Fibroblast of lung (primary cell): Measurements from ENCODE around the gene ZC3H12A. TPM values are rescaled to one million over a fixed set of nuclear protein-coding genes. Genes with fewer than 3 reads are reported as not detected.
"Not testable (repeated sequence)": the region's sequence is repeated elsewhere in the genome, so short reads cannot be mapped to it uniquely, and the experiment has no call there.

ENCODE experiments used
- DNase-seq, 2 donors: peaks; one replicate each; pipeline versions ENCODE4 v3.0.0 to v3.0.0-alpha.2; 2010; ENCODE audit warnings: low read depth in 2 of 2
- H2AFZ ChIP-seq: 2 replicates; pipeline ENCODE4 v1.5.1; 2012; ENCODE audit warnings: low read length, control low read depth, inconsistent platforms
- H3K27ac ChIP-seq: 2 replicates; pipeline ENCODE4 v1.5.1; 2011; ENCODE audit warnings: low read length, control low read depth; ENCODE audit not compliant: insufficient read depth
- H3K27me3 ChIP-seq: 2 replicates; pipeline ENCODE4 v1.5.1; 2011; ENCODE audit warnings: mild to moderate bottlenecking, low read length; ENCODE audit not compliant: control insufficient read depth, insufficient read depth
- H3K36me3 ChIP-seq: 2 replicates; pipeline ENCODE4 v1.5.1; 2011; ENCODE audit warnings: low read length; ENCODE audit not compliant: control insufficient read depth, insufficient read depth
- H3K4me1 ChIP-seq: 2 replicates; pipeline ENCODE4 v1.5.1; 2011; ENCODE audit warnings: low read length; ENCODE audit not compliant: control insufficient read depth, insufficient read depth; ENCODE audit errors: extremely low read depth
- H3K4me2 ChIP-seq: 2 replicates; pipeline ENCODE4 v1.5.1; 2011; ENCODE audit warnings: low read length, control low read depth; ENCODE audit not compliant: insufficient read depth; ENCODE audit errors: extremely low read depth
- H3K4me3 ChIP-seq, 4 experiments: fragments of 200-600 bp in 1 of 4; sonication (generic) in 1 of 4; replicated peaks in 1 of 4; 2 replicates each; pipeline ENCODE4 v1.5.1; 2011 to 2016; ENCODE audit warnings: low read length in 4 of 4, low read depth in 3 of 4, mild to moderate bottlenecking in 3 of 4, control low read depth in 2 of 4, inconsistent platforms in 1 of 4, mixed read lengths in 1 of 4; ENCODE audit not compliant: insufficient read depth in 1 of 4; ENCODE audit errors: control extremely low read depth in 1 of 4
- H3K79me2 ChIP-seq: 2 replicates; pipeline ENCODE4 v1.5.1; 2012; ENCODE audit warnings: mild to moderate bottlenecking, low read length, inconsistent platforms; ENCODE audit not compliant: control insufficient read depth, insufficient read depth
- H3K9ac ChIP-seq: 2 replicates; pipeline ENCODE4 v1.5.1; 2011; ENCODE audit warnings: mild to moderate bottlenecking, low read length, control low read depth; ENCODE audit not compliant: insufficient read depth
- H3K9me3 ChIP-seq: 2 replicates; pipeline ENCODE4 v1.5.1; 2012; ENCODE audit warnings: low read depth, low read length; ENCODE audit not compliant: control insufficient read depth, insufficient read depth
- H4K20me1 ChIP-seq: 2 replicates; pipeline ENCODE4 v1.5.1; 2011; ENCODE audit warnings: low read length; ENCODE audit not compliant: control insufficient read depth, insufficient read depth; ENCODE audit errors: extremely low read depth
- CTCF ChIP-seq, 2 donors: IDR thresholded peaks in 1 of 2; conservative IDR thresholded peaks in 1 of 2; 1 replicate in 1 of 2; 2 replicates in 1 of 2; pipeline ENCODE4 v1.5.1; 2011 to 2012; ENCODE audit warnings: low read length in 2 of 2, control low read depth in 1 of 2, inconsistent platforms in 1 of 2, low read depth in 1 of 2, mild to moderate bottlenecking in 1 of 2
- EZH2 ChIP-seq: IDR thresholded peaks from 2 replicates; pipeline ENCODE4 v1.5.1; 2012; ENCODE audit warnings: low read length, control low read depth, mild to moderate bottlenecking; ENCODE audit errors: missing control alignments
- polyA plus RNA-seq, 2 donors: library from polyadenylated mRNA; depleted of rRNA in 1 of 2; stranded (reverse) in 1 of 2; unstranded in 1 of 2; fragments of >200 nt; gene quantifications; 2 replicates each; pipeline ENCODE4 v1.2.1, GENCODE V29; 2011 to 2012; ENCODE audit warnings: missing spikeins in 1 of 2
- total RNA-seq: library from RNA; depleted of rRNA; stranded (reverse); fragments of >200 nt; gene quantifications from 2 replicates; pipeline ENCODE4 v1.2.1, GENCODE V29; 2014

Gene ZC3H12A
- total and polyA plus RNA-seq, 2 donors (not counting 1 experiment from before 2014, with no cell fraction given): 4.9 to 7.8 TPM

GRCh38 chr1:37515185-37516034, 41.0 kb downstream of the ZC3H12A start:
- Histone ChIP-seq H2AFZ (peak overlapping the region; percentile 92), H3K27ac (peak overlapping the region; percentile 96), H3K4me3 (peak overlapping the region; percentile 73 to 90 (median 82)), H3K4me2 (peak overlapping the region; percentile 99), H3K4me1 (no peaks in the 10 kb centered on the region), H3K9me3 (no peaks in the 10 kb centered on the region), H3K27me3 (no peaks in the 10 kb centered on the region), H4K20me1 (no peaks in the 10 kb centered on the region), H3K36me3 (no peaks in the 10 kb centered on the region), H3K79me2 (peaks cover 15% of the 10 kb centered on the region), H3K9ac (peak overlapping the region; percentile 84)
- TF ChIP-seq CTCF (conservative IDR thresholded peaks at IDR 0.05 in 1 of 2, IDR thresholded peaks at IDR 0.05 in 1 of 2; ENCODE audit: low read depth in 1 of 2, low read length in 2 of 2) (no peak), EZH2 (no peak)
- DNase-seq: no peak

GRCh38 chr1:37517569-37517968, 43.2 kb downstream of the ZC3H12A start:
- no peak overlapping the region for H3K4me3 ChIP-seq
- H3K36me3 ChIP-seq: no peaks in the 10 kb centered on the region
- no peaks in the 10 kb centered on the region for H4K20me1 ChIP-seq
- H2AFZ ChIP-seq: no peak overlapping the region
- no peaks in the 10 kb centered on the region for H3K9me3 ChIP-seq
- no peak for TF ChIP-seq CTCF (conservative IDR thresholded peaks at IDR 0.05 in 1 of 2, IDR thresholded peaks at IDR 0.05 in 1 of 2; ENCODE audit: low read depth in 1 of 2, low read length in 2 of 2)
- TF ChIP-seq EZH2: no peak
- peak in 1 of 2 donors; percentile 40 for DNase-seq
- H3K27ac ChIP-seq: no peak overlapping the region
- H3K9ac ChIP-seq: no peak overlapping the region
- no peaks in the 10 kb centered on the region for H3K4me1 ChIP-seq
- no peaks in the 10 kb centered on the region for H3K27me3 ChIP-seq
- H3K79me2 ChIP-seq: peaks cover 12% of the 10 kb centered on the region
- H3K4me2 ChIP-seq: no peak overlapping the region

- not testable (repeated sequence) for H3K36me3 ChIP-seq, DNase-seq, H3K9ac ChIP-seq, H3K27me3 ChIP-seq, H3K4me1 ChIP-seq, H2AFZ ChIP-seq, H4K20me1 ChIP-seq, H3K79me2 ChIP-seq, H3K4me2 ChIP-seq, H3K9me3 ChIP-seq, H3K4me3 ChIP-seq, H3K27ac ChIP-seq
Measured at GRCh38 chr1:37518241-37518640, 43.9 kb downstream of the ZC3H12A start.

GRCh38 chr1:37518929-37519328, 44.5 kb downstream of the ZC3H12A start:
- H2AFZ ChIP-seq, H3K36me3 ChIP-seq, DNase-seq, H4K20me1 ChIP-seq, H3K4me3 ChIP-seq, H3K4me1 ChIP-seq, H3K27me3 ChIP-seq, H3K9me3 ChIP-seq, H3K9ac ChIP-seq, H3K79me2 ChIP-seq, H3K27ac ChIP-seq, H3K4me2 ChIP-seq: not testable (repeated sequence)
